Measurements from ENCODE around the gene ZNF726.
A peak's percentile ranks its signal among the peaks of the same experiment; 100 is the strongest.
"Not testable (repeated sequence)": the region's sequence is repeated elsewhere in the genome, so short reads cannot be mapped to it uniquely, and the experiment has no call there.

Gene ZNF726
- 0.67 to 5.1 (median 4.0) reads per million in 9 experiments for total RNA-seq

DNA sequence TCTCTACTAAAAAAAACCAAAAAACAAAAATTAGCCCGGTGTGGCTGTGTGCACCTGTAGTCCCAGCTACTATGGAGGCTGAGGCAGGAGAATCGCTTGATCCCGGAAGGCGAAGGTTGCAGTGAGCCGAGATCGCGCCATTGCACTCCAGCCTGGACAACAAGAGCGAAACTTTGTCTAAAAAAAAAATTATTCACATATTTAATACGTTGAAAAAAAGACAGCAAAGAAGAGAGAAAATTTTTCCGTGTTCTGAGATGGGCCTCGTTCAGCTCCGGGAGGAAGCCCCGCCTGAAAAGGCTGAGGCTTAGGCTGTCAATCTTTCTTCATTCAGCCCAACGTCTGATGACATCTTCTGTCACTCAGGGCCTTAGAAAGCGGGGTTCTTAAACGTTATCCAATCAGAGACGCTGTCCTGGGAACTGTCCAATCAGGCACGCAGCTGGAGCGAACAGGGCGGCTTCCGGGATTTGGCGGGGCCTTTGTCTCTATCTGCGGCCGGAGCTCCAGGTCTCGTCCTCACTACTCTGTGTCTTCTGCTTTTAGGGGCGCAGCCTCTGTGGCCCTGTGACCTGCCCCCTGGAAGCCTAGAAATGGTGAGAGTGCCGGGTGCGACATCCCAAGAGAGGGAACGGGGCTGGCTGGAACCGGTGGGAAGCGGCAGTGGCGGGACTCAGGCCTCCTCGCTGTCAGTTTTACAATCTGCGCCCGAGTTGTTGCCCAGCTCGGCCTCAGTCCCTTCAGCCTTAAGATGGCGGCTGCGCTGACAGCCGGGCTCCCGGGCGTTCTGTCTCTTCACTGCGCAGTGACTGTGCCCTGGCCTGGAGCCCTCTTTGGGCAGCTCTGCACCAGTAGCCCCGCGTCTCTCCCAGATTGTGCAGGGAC is at the start of gene ZNF726:
TSS of gene ZNF726 (plus strand) at position 485 of the 885 bp plus-strand sequence. CDS start at position 594, 109 bp downstream.
- Mint-ChIP-seq H3K4me1 (ENCODE audit: low read depth in 2 of 2) (peaks cover 1 to 4% of the 10 kb centered on the region in 2 donors), H3K4me3 (peak within 1 kb of the TSS; percentile 89 to 93), H3K27me3 (no peaks in the 10 kb centered on the region), H3K9me3 (no peaks in the 10 kb centered on the region), H3K27ac (peak within 1 kb of the TSS; percentile 88 to 93), H3K36me3 (ENCODE audit: insufficient read depth) (peaks cover 7% of the 10 kb centered on the region)
- ATAC-seq (replicated peaks) (peak; percentile 97), DNase-seq (peak; percentile 82 to 86 (median 84))

DNA sequence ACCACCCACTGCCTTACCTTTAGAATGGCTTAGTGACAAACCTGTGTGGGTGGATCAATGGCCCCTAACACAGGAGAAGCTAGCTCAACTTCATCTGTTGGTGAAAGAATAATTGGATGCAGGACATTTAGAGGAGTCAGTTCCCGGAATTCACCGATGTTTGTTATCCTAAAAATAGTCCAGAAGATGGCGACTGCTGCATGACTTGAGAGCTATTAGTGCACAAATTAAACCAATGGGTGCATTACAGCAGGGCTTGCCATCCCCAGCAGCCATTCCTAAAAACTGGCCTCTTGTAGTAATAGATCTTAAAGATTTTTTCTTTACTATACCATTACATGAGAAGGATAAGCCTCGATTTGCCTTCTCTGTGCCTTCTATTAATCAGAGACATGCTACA is 46.8 kb upstream of the ZNF726 start:
- DNase-seq (no peak), ATAC-seq (replicated peaks) (no peak)
- Mint-ChIP-seq H3K4me3 (no peak overlapping the region), H3K27ac (no peak overlapping the region), H3K27me3 (no peaks in the 10 kb centered on the region), H3K4me1 (ENCODE audit: low read depth in 2 of 2) (no peaks in the 10 kb centered on the region), H3K36me3 (ENCODE audit: insufficient read depth) (no peaks in the 10 kb centered on the region), H3K9me3 (no peaks in the 10 kb centered on the region)

DNA sequence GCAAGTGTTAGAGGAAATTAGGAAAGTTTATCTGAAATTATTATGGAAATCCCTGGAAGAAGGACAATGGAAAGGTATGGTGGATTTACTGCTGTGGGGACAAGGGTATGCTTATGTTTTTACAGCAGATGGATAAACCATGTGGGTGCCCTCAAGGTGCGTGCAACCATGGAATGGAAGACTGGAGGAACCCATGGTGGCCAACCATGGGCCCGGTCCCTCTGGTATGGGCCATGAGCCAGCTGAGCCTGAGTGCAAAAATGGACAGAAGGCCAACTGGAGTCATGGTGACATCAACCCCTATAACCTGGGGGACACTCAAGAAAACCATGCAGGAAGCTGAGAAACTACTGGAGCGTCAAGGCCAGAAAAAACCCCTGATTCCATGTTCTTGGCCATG is 46.1 kb upstream of the ZNF726 start:
- DNase-seq = no peak
- no peak overlapping the region for H3K27ac Mint-ChIP-seq
- H3K9me3 Mint-ChIP-seq = no peaks in the 10 kb centered on the region
- H3K27me3 Mint-ChIP-seq = no peaks in the 10 kb centered on the region
- H3K4me3 Mint-ChIP-seq = no peak overlapping the region
- H3K36me3 Mint-ChIP-seq (ENCODE audit: insufficient read depth) = no peaks in the 10 kb centered on the region
- ATAC-seq (replicated peaks) = no peak
- no peaks in the 10 kb centered on the region for H3K4me1 Mint-ChIP-seq (ENCODE audit: low read depth in 2 of 2)

DNA sequence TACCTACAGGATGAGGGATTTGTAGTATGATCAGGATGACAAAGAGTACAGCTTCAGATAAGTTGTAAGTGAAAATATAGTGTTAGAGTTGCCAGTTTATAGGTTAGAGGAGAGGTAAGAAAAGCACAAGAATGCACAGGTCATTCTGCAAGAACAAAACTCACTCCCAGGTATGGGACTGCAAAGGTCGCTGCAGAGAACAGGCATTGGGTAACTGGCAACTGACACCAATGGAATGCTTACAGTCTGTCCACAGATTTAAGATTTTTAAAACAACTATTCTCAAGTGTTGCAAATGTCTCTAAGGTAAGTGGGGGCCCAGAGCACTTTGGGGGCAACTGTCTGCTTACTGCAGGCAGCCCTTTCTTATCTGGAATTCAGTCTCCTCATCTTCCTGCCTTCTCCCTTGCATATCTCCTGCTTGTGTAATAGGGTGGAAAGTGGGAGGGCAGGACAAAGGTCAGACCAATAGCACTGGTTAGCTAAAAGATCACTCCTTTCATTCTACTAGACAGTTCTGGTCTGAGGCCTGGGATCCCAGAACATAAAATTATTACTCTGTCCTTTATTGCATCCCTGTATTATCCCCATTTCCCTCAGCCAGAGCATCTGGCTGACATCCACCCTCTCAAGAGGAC is 42.3 kb upstream of the ZNF726 start:
- Mint-ChIP-seq H3K9me3 (no peaks in the 10 kb centered on the region), H3K4me3 (no peak overlapping the region), H3K36me3 (ENCODE audit: insufficient read depth) (no peaks in the 10 kb centered on the region), H3K27ac (no peak overlapping the region), H3K27me3 (peaks cover 11 to 15% of the 10 kb centered on the region in 2 donors), H3K4me1 (ENCODE audit: low read depth in 2 of 2) (no peaks in the 10 kb centered on the region)
- DNase-seq (no peak), ATAC-seq (replicated peaks) (no peak)

DNA sequence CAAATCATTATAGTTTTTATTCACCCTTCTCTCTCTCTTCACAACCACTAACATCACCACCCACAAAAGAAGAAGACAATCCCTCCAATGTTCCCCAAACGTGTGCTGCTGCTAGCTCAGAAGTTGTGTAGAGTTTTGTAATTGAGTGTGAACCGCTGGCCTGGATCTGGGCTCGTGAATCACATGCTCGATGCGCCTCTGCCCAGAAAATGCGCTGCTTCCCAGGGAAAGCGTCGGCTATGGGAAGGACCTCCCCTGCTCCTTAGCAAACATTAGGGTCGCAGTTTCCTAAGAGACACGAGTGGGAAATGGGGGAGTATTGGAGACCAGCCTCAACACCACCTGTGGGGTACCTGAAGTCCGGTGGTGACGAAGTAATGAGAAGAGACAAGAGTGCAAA is 38.4 kb upstream of the ZNF726 start:
- Mint-ChIP-seq H3K4me1 (ENCODE audit: low read depth in 2 of 2) (no peaks in the 10 kb centered on the region), H3K27me3 (peaks cover 31 to 47% of the 10 kb centered on the region in 2 donors), H3K4me3 (no peak overlapping the region), H3K9me3 (peaks cover 15 to 16% of the 10 kb centered on the region in 2 donors), H3K36me3 (ENCODE audit: insufficient read depth) (no peaks in the 10 kb centered on the region), H3K27ac (no peak overlapping the region)
- no peak for DNase-seq
- ATAC-seq (replicated peaks) = no peak

DNA sequence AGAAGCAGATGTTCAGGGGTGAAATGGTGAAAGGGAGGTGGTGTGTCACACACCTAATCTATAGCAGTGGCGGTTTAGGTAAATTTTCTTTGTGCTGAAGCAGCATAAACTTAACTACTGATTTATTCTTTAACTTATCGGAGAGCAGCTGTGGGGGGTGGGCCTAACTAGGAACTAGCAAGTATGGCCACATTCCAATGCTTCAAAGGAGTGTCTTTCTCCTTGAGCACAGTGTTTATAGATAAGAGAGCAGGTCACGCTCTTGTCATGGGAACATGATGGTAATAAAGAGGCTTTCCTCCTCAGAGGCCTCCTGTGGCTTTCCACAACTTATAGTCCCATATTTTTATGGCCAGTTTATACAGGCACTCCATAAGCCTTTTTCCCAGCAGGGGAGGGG is 37.9 kb upstream of the ZNF726 start:
- ATAC-seq (replicated peaks); H3K27ac Mint-ChIP-seq; H3K4me3 Mint-ChIP-seq; H3K4me1 Mint-ChIP-seq (ENCODE audit: low read depth in 2 of 2); H3K36me3 Mint-ChIP-seq (ENCODE audit: insufficient read depth); DNase-seq: not testable (repeated sequence)
- Mint-ChIP-seq H3K27me3 (peaks cover 31 to 47% of the 10 kb centered on the region in 2 donors), H3K9me3 (peaks cover 15 to 18% of the 10 kb centered on the region in 2 donors)

DNA sequence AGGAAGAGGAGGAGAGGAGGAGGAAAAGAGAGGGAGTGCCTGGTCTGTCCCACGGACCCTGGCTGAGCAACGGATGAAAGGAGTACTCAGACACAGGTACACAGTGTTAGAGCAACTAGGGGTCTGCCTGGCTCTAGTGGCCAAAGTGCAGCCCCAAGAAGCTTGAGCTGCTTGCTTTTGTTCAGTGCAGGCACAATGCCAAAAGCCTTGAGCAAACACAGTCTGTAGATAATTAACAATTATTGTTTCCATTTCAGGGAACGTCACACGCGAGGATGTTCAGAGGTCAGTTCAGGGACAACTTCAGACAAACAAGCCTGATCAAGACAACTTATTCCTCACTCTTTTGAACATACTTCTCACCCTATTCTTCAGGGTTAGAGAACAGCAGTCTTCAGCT is 32.2 kb upstream of the ZNF726 start:
- Mint-ChIP-seq H3K4me1 (ENCODE audit: low read depth in 2 of 2) (no peaks in the 10 kb centered on the region), H3K27me3 (peaks cover 20 to 31% of the 10 kb centered on the region in 2 donors), H3K4me3 (no peak overlapping the region), H3K27ac (no peak overlapping the region), H3K9me3 (peaks cover 15 to 22% of the 10 kb centered on the region in 2 donors), H3K36me3 (ENCODE audit: insufficient read depth) (no peaks in the 10 kb centered on the region)
- ATAC-seq (replicated peaks) = no peak
- DNase-seq = no peak

DNA sequence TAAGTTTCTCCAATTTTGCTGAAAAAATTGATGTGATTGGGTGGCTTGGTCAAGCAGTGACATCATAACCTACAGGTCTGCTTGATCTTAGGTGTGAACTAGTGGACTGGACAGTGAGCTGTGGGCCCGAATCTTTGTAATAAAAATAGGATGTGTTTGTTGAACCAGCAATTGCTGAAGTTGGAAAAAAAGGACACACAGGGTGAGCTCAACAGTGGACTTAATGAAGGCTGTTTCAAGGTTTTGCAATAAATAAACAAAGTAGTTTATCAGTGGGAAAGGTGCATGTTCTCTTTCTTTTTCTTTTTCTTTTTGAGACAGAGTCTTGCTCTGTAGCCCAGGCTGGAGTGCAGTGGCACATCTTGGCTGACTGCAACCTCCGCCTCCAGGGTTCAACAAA is 30.3 kb upstream of the ZNF726 start:
- H3K27ac Mint-ChIP-seq = no peak overlapping the region
- H3K4me1 Mint-ChIP-seq (ENCODE audit: low read depth in 2 of 2) = no peaks in the 10 kb centered on the region
- DNase-seq (no peak), ATAC-seq (replicated peaks) (no peak)
- H3K27me3 Mint-ChIP-seq = peaks cover 2 to 13% of the 10 kb centered on the region in 2 donors
- H3K36me3 Mint-ChIP-seq (ENCODE audit: insufficient read depth) = no peaks in the 10 kb centered on the region
- H3K9me3 Mint-ChIP-seq = peaks cover 0 to 15% of the 10 kb centered on the region in 2 donors
- no peak overlapping the region for H3K4me3 Mint-ChIP-seq

DNA sequence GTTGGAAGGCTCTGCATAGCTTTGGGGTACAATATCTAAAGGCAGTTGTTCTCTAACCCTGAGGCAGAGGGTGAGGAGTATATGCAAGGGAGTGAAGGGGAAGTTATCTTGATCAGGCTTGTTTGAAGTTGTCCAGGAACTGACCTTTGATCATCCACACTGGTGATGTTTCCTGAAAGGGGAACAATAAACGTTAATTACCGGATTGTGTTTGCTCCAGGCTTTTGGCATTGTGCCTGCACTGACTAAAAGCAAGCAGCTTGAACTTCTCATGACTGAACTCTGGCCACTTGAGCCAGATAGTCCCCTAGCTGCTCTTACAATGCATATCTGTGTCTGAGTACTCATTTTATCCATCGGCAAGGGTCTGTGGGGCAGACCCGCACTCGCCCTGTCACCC is 27.0 kb upstream of the ZNF726 start:
- H3K4me3 Mint-ChIP-seq = no peak overlapping the region
- ATAC-seq (replicated peaks) (no peak), DNase-seq (no peak)
- peaks cover 0 to 2% of the 10 kb centered on the region in 2 donors for H3K9me3 Mint-ChIP-seq
- no peaks in the 10 kb centered on the region for H3K27me3 Mint-ChIP-seq
- H3K36me3 Mint-ChIP-seq (ENCODE audit: insufficient read depth) = no peaks in the 10 kb centered on the region
- H3K4me1 Mint-ChIP-seq (ENCODE audit: low read depth in 2 of 2) = no peaks in the 10 kb centered on the region
- no peak overlapping the region for H3K27ac Mint-ChIP-seq

DNA sequence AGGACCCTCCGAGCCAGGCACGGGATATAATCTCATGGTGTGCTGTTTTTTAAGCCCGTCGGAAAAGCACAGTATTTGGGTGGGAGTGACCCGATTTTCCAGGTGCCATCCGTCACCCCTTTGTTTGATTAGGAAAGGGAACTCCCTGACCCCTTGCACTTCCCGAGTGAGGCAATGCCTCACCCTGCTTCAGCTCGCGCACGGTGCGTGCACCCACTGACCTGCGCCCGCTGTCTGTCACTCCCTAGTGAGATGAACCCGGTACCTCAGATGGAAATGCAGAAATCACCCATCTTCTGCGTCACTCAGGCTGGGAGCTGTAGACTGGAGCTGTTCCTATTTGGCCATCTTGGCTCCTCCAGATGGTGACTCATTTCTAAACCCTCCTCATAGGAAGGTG is 18.6 kb upstream of the ZNF726 start:
- not testable (repeated sequence) for H3K27me3 Mint-ChIP-seq; H3K4me3 Mint-ChIP-seq; H3K27ac Mint-ChIP-seq; H3K36me3 Mint-ChIP-seq (ENCODE audit: insufficient read depth); H3K9me3 Mint-ChIP-seq; ATAC-seq (replicated peaks); DNase-seq; H3K4me1 Mint-ChIP-seq (ENCODE audit: low read depth in 2 of 2)

DNA sequence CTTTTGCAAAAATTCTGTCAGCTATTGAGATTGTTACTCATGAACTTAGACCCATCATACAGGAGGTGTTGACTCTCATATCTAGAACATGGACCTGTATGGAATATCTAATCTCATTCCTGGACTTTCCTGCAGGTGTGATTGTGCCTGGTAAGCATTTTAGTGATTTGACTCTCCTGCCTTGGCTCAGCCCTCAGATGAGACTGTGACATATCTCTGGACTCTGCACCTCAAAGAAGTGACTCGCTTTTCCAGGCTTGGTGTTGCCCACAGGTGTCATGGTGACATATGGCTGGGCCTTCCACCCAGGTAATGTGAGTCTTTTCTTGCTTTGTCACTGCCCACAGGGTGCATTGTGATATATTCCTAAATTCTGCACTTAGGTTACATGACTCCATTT is 17.8 kb upstream of the ZNF726 start:
- DNase-seq = no peak
- ATAC-seq (replicated peaks) = no peak
- Mint-ChIP-seq H3K27me3 (no peaks in the 10 kb centered on the region), H3K4me1 (ENCODE audit: low read depth in 2 of 2) (no peaks in the 10 kb centered on the region), H3K4me3 (no peak overlapping the region), H3K27ac (no peak overlapping the region), H3K9me3 (no peaks in the 10 kb centered on the region), H3K36me3 (ENCODE audit: insufficient read depth) (no peaks in the 10 kb centered on the region)

DNA sequence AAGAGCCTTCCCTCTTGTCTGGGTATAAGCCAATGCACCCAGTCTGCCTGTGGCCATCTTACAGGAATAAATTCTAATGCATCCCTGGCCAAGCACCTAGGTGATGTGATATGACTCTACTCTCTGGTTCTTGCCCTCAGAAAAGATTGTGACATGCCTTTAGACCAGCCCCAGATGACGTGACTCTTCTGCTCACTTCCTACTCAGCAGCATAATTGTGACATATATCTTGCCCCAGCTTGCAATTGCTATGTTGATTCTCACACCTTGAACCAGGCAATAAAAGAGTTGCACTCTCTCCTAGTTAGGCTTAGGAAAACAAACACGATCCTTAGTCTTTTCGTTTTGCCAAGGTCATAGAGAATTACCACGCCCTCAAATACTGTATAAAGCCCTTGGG is 13.3 kb upstream of the ZNF726 start:
- no peak for ATAC-seq (replicated peaks)
- no peak for DNase-seq
- H3K9me3 Mint-ChIP-seq = peaks cover 2 to 6% of the 10 kb centered on the region in 2 donors
- no peaks in the 10 kb centered on the region for H3K36me3 Mint-ChIP-seq (ENCODE audit: insufficient read depth)
- H3K27me3 Mint-ChIP-seq = peaks cover 0 to 9% of the 10 kb centered on the region in 2 donors
- H3K27ac Mint-ChIP-seq = no peak overlapping the region
- no peaks in the 10 kb centered on the region for H3K4me1 Mint-ChIP-seq (ENCODE audit: low read depth in 2 of 2)
- H3K4me3 Mint-ChIP-seq = no peak overlapping the region

DNA sequence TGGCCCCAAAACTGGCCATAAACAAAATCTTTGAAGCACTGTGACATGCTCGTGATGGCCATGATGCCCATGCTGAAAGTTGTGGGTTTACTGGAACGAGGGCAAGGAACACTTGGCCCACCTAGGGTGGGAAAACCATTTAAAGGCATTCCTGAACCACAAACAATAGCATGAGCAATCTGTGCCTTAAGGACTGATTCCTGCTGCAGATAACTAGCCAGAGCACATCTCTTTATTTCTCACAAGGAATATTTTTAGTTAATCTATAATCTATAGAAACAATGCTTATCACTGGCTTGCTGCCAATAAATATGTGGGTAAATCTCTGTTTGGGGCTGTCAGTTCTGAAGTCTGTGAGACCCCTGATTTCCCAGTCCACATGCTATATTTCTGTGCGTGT is 10.3 kb upstream of the ZNF726 start:
- no peaks in the 10 kb centered on the region for H3K4me1 Mint-ChIP-seq (ENCODE audit: low read depth in 2 of 2)
- peaks cover 2 to 6% of the 10 kb centered on the region in 2 donors for H3K9me3 Mint-ChIP-seq
- ATAC-seq (replicated peaks) (no peak), DNase-seq (no peak)
- peaks cover 0 to 9% of the 10 kb centered on the region in 2 donors for H3K27me3 Mint-ChIP-seq
- H3K4me3 Mint-ChIP-seq = no peak overlapping the region
- H3K36me3 Mint-ChIP-seq (ENCODE audit: insufficient read depth) = no peaks in the 10 kb centered on the region
- no peak overlapping the region for H3K27ac Mint-ChIP-seq

DNA sequence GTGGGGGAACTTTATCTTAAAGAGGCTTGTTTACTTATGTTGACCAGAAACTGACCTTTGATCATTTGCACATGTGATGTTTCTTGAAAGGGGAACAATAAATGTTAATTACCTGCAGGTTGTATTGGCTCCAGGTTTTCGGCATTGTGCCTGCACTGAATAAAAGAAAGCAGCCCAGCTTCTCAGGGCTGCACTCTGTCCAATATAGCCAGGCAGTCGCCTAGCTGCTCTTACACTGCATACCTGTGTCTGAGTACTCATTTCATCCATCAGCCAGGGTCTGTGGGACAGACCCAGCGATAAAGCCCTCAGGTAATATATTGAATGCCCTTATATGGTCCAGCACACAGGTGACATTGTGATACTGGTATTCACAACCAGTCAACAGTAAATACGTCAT is 8.9 kb upstream of the ZNF726 start:
- Mint-ChIP-seq H3K9me3 (peaks cover 2 to 6% of the 10 kb centered on the region in 2 donors), H3K27ac (no peak overlapping the region), H3K4me3 (no peak overlapping the region), H3K4me1 (ENCODE audit: low read depth in 2 of 2) (no peaks in the 10 kb centered on the region), H3K27me3 (peaks cover 0 to 9% of the 10 kb centered on the region in 2 donors), H3K36me3 (ENCODE audit: insufficient read depth) (no peaks in the 10 kb centered on the region)
- DNase-seq (no peak), ATAC-seq (replicated peaks) (no peak)

Measured in effector memory CD8-positive, alpha-beta T cell (primary cell).